ENCODE results near the gene PHEX. TPM values are rescaled to one million over a fixed set of nuclear protein-coding genes. Genes with fewer than 3 reads are reported as not detected.

PHEX gene
- total RNA-seq, 1 donor from 2014 or later, result 0.96 TPM

DNA sequence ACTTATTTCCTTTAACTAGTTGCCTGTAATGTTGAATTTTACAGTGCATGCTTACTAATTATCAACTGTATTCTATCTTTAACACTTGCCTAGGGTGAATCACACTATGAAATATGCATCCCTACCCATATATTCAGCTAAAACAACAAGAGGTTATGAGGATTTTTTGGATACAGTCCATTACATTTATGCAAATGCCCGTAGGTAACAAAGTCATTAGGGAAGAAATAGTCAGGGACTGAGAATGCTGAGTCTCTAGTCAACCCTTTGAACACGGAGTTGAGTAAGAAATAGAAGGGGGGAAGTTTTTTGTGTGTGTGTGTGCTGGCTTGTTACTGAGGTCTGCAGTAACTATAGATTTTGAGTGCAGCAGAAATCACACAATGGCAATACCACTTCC lies 214.5 kb downstream of the PHEX start:
- H3K27ac ChIP-seq, result no peak overlapping the region
- H3K4me1 ChIP-seq, result no peaks in the 10 kb centered on the region
- peaks cover 0 to 5% of the 10 kb centered on the region in 2 donors for H3K9me3 ChIP-seq
- no peaks in the 10 kb centered on the region for H3K36me3 ChIP-seq
- no peak for TF ChIP-seq CTCF (IDR thresholded peaks at IDR 0.05)
- H3K27me3 ChIP-seq, result no peaks in the 10 kb centered on the region
- intact Hi-C loops (cut with DNase I), result no loop called here
- DNase-seq (ENCODE audit: low spot score in 2 of 2), result no peak
- no peak overlapping the region for H3K4me3 ChIP-seq

DNA sequence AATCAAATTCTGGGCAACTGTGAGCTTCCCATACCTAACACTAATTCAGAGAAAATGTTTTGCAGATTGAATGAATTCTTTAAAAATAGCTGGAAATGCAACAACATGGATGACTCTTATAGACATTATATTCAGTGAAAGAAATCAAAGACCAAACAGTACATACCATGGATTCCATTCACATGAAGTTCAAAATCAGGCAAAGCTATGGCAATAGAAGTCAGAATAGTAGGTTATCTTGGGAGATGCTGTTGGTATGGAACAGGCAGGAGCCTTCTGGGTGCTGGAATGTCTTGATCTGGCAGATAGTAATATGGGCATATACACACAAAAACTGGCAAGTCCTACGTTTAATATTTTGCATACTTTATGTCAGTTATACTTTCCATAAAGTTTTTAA lies 215.0 kb downstream of the PHEX start:
- Histone ChIP-seq H3K27me3 (no peaks in the 10 kb centered on the region), H3K4me1 (no peaks in the 10 kb centered on the region), H3K27ac (no peak overlapping the region), H3K9me3 (peaks cover 0 to 5% of the 10 kb centered on the region in 2 donors), H3K4me3 (no peak overlapping the region), H3K36me3 (no peaks in the 10 kb centered on the region)
- intact Hi-C loops (cut with DNase I), result no loop called here
- DNase-seq (ENCODE audit: low spot score in 2 of 2), result no peak
- no peak for TF ChIP-seq CTCF (IDR thresholded peaks at IDR 0.05)

- Histone ChIP-seq H3K4me1 (no peaks in the 10 kb centered on the region), H3K36me3 (no peaks in the 10 kb centered on the region), H3K4me3 (no peak overlapping the region), H3K27ac (no peak overlapping the region), H3K27me3 (no peaks in the 10 kb centered on the region), H3K9me3 (peaks cover 0 to 5% of the 10 kb centered on the region in 2 donors)
- intact Hi-C loops (cut with DNase I), result no loop called here
- DNase-seq (ENCODE audit: low spot score in 2 of 2), result no peak
- no peak for TF ChIP-seq CTCF (IDR thresholded peaks at IDR 0.05)
These were observed 216.3 kb downstream of the PHEX start for GRCh38 chrX:22248401-22248800.

DNA sequence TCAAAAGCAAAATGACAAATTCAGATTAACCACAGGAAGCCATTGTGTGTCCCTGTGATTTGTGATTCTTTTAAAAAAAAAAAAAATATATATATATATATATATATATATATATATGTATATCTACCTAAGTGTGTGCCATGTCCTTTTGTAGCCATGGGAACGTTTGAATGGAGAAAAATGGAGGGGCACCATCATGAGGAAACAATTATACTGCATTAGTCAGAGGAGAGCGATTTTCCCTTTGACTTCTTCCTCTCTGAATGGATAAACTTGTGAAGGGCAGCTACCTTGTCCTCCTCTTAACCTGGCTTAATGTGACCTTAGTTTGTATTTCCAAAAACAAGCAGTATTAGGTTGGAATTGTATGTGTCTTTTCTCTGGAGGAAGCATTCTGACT lies 217.2 kb downstream of the PHEX start:
- TF ChIP-seq CTCF (IDR thresholded peaks at IDR 0.05), result no peak
- intact Hi-C loops (cut with DNase I), result no loop called here
- no peaks in the 10 kb centered on the region for H3K36me3 ChIP-seq

DNA sequence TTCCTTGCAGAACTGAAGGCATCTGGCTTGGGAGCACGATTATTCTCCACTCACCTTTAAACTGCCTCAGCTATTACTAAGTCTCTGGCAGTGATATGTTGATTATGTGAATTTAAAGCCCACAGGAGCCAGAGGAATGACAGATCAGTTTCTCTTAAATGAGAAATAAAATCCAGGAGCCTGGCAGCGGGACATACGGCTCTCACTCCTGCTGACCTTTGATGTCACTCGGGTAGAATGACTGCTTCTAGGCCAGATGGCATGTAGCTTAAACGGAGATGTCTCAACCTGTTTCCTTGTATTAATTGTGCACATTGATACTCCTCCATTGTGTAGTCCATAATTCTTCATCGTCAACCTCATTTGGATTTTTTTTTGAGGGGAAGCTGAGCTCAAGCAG lies 236.6 kb downstream of the PHEX start:
- no peak overlapping the region for H3K4me3 ChIP-seq
- H3K9me3 ChIP-seq, result no peaks in the 10 kb centered on the region
- H3K4me1 ChIP-seq, result no peaks in the 10 kb centered on the region
- DNase-seq (ENCODE audit: low spot score in 2 of 2), result no peak
- TF ChIP-seq CTCF (IDR thresholded peaks at IDR 0.05), result no peak
- intact Hi-C loops (cut with DNase I), result no loop called here
- no peak overlapping the region for H3K27ac ChIP-seq
- no peaks in the 10 kb centered on the region for H3K36me3 ChIP-seq
- H3K27me3 ChIP-seq, result no peaks in the 10 kb centered on the region

More for the DNA sequence above, 217.2 kb downstream of the PHEX start:
- Histone ChIP-seq H3K27ac (no peak overlapping the region), H3K4me3 (no peak overlapping the region), H3K9me3 (no peaks in the 10 kb centered on the region), H3K27me3 (no peaks in the 10 kb centered on the region), H3K4me1 (no peaks in the 10 kb centered on the region)
- DNase-seq (ENCODE audit: low spot score in 2 of 2), result no peak

- Histone ChIP-seq H3K9me3 (no peaks in the 10 kb centered on the region), H3K27me3 (no peaks in the 10 kb centered on the region), H3K27ac (no peak within 1 kb of the TSS), H3K36me3 (no peaks in the 10 kb centered on the region), H3K4me3 (no peak within 1 kb of the TSS), H3K4me1 (no peaks in the 10 kb centered on the region)
- no peak for TF ChIP-seq CTCF (IDR thresholded peaks at IDR 0.05)
- intact Hi-C loops (cut with DNase I), result no loop called here
- no peak for DNase-seq (ENCODE audit: low spot score in 2 of 2)
These were observed 240.5 kb downstream of the PHEX start, which contains the start of gene CBLL2 for GRCh38 chrX:22272613-22273012. CBLL2 (plus strand) TSS chrX:22272913; CDS start chrX:22272992, 79 bp downstream.

Measured in ascending aorta (tissue), 2 donors.